Activated CD8-positive, alpha-beta T cell treated with anti-CD3 and anti-CD28 coated beads for 36 hours (primary cell): ENCODE results near the gene TMEM40. TPM values are rescaled to one million over a fixed set of nuclear protein-coding genes. Genes with fewer than 3 reads are reported as not detected.

ENCODE experiments used
- ATAC-seq: fragments of 200-7000 bp; cut with Tn5 transposase; one replicate; pipeline ENCODE4 v1.10.0; 2021; ENCODE audit warnings: mild to moderate bottlenecking, moderate library complexity
- CTCF ChIA-PET: fragments of 350-600 bp; sonication (Branson Sonifier 250); formaldehyde crosslinking; loops from one replicate; lab custom pipeline; 2021; ENCODE audit warnings: antibody characterized with exemption; lab: Charles Lee
- POLR2A ChIA-PET: fragments of 350-600 bp; sonication (Branson Sonifier 250); formaldehyde crosslinking; loops from one replicate; lab custom pipeline; 2021; ENCODE audit warnings: antibody characterized with exemption; lab: Charles Lee
- DNase-seq: peaks from one replicate; pipeline ENCODE4 v3.0.0-alpha.2; 2020
- H3K27ac Mint-ChIP-seq: one replicate; pipeline ENCODE4 v1.8.0; 2021; ENCODE audit warnings: mild to moderate bottlenecking, mixed read lengths
- H3K27me3 Mint-ChIP-seq: one replicate; pipeline ENCODE4 v1.8.0; 2021; ENCODE audit warnings: mixed read lengths
- H3K36me3 Mint-ChIP-seq: one replicate; pipeline ENCODE4 v1.8.0; 2021; ENCODE audit warnings: low read depth, mixed read lengths
- H3K4me1 Mint-ChIP-seq: one replicate; pipeline ENCODE4 v1.8.0; 2021; ENCODE audit warnings: low read depth, mixed read lengths
- H3K4me3 Mint-ChIP-seq: one replicate; pipeline ENCODE4 v1.8.0; 2021; ENCODE audit warnings: mild to moderate bottlenecking, moderate library complexity, mixed read lengths
- H3K9me3 Mint-ChIP-seq: one replicate; pipeline ENCODE4 v1.8.0; 2021; ENCODE audit warnings: mixed read lengths
- CTCF ChIP-seq: fragments of 200-600 bp; IDR thresholded peaks from one replicate; pipeline ENCODE4 v1.8.0; 2022; ENCODE audit warnings: antibody characterized with exemption, mild to moderate bottlenecking
- intact Hi-C: fragments of 100-400 bp; cut with micrococcal nuclease; formaldehyde crosslinking; loops from one replicate; pipeline ENCODE4 v1.10.0; 2022
- total RNA-seq, 2 experiments: library from RNA; stranded (reverse); gene quantifications; one replicate each; pipeline ENCODE4 v1.2.3, GENCODE V29; 2021

The TMEM40 gene
- total RNA-seq, 2 experiments from 2014 or later: not detected

- ATAC-seq (no peak), DNase-seq (no peak)
- ChIA-PET POLR2A (interaction anchor here (0.9 to 1.7 kb wide), 3 partner anchors 10 to 57 kb away, joined by 3 to 5 read pairs (median 5); no protein-coding TSS in a partner anchor), CTCF (interaction anchor here (3.0 kb wide), 1 partner anchor 52 kb away, joined by 8 read pairs; no protein-coding TSS in a partner anchor)
- Mint-ChIP-seq H3K27me3 (peaks cover 8% of the 10 kb centered on the region), H3K4me3 (no peak overlapping the region), H3K27ac (peak overlapping the region; percentile 25), H3K9me3 (no peaks in the 10 kb centered on the region), H3K4me1 (peaks cover 9% of the 10 kb centered on the region), H3K36me3 (no peaks in the 10 kb centered on the region)
- intact Hi-C loops: no loop called here
- TF ChIP-seq CTCF: no peak
These were observed 856 bp downstream of the TMEM40 start for GRCh38 chr3:12758025-12758781.

GRCh38 chr3:12756635-12757034 is 2.4 kb downstream of the TMEM40 start:
- H3K36me3 Mint-ChIP-seq: no peaks in the 10 kb centered on the region
- H3K9me3 Mint-ChIP-seq: no peaks in the 10 kb centered on the region
- peaks cover 8% of the 10 kb centered on the region for H3K27me3 Mint-ChIP-seq
- TF ChIP-seq CTCF: no peak
- H3K4me3 Mint-ChIP-seq: no peak overlapping the region
- peaks cover 9% of the 10 kb centered on the region for H3K4me1 Mint-ChIP-seq
- intact Hi-C loops: no loop called here
- CTCF ChIA-PET: interaction anchor here (1.5 to 3.0 kb wide), 2 partner anchors 50 to 54 kb away, joined by 5 to 8 read pairs; no protein-coding TSS in a partner anchor
- ATAC-seq (no peak), DNase-seq (no peak)
- no peak overlapping the region for H3K27ac Mint-ChIP-seq
- POLR2A ChIA-PET: no interaction called here

GRCh38 chr3:12756175-12756574 is 2.9 kb downstream of the TMEM40 start:
- Mint-ChIP-seq H3K36me3 (no peaks in the 10 kb centered on the region), H3K9me3 (no peaks in the 10 kb centered on the region), H3K4me3 (no peak overlapping the region), H3K4me1 (peaks cover 9% of the 10 kb centered on the region), H3K27me3 (peaks cover 8% of the 10 kb centered on the region), H3K27ac (no peak overlapping the region)
- ATAC-seq (no peak), DNase-seq (no peak)
- POLR2A ChIA-PET: no interaction called here
- TF ChIP-seq CTCF: no peak
- intact Hi-C loops: no loop called here
- CTCF ChIA-PET: interaction anchor here (0.7 to 3.0 kb wide), 3 partner anchors 31 to 54 kb away, joined by 3 to 8 read pairs (median 5); no protein-coding TSS in a partner anchor

- peaks cover 12% of the 10 kb centered on the region for H3K4me1 Mint-ChIP-seq
- ChIA-PET CTCF (interaction anchor here (0.7 to 3.0 kb wide), 3 partner anchors 32 to 54 kb away, joined by 3 to 8 read pairs (median 5); no protein-coding TSS in a partner anchor), POLR2A (no interaction called here)
- intact Hi-C loops: no loop called here
- no peak overlapping the region for H3K4me3 Mint-ChIP-seq
- H3K9me3 Mint-ChIP-seq: no peaks in the 10 kb centered on the region
- peaks cover 6% of the 10 kb centered on the region for H3K27me3 Mint-ChIP-seq
- H3K27ac Mint-ChIP-seq: no peak overlapping the region
- ATAC-seq (no peak), DNase-seq (no peak)
- no peak for TF ChIP-seq CTCF
- no peaks in the 10 kb centered on the region for H3K36me3 Mint-ChIP-seq
These were observed 3.3 kb downstream of the TMEM40 start for GRCh38 chr3:12755754-12756153.

GRCh38 chr3:12754313-12754712 is 4.7 kb downstream of the TMEM40 start:
- Mint-ChIP-seq H3K4me3 (no peak overlapping the region), H3K27me3 (peaks cover 6% of the 10 kb centered on the region), H3K4me1 (peaks cover 19% of the 10 kb centered on the region), H3K36me3 (no peaks in the 10 kb centered on the region), H3K27ac (no peak overlapping the region), H3K9me3 (no peaks in the 10 kb centered on the region)
- POLR2A ChIA-PET: no interaction called here
- ATAC-seq (no peak), DNase-seq (no peak)
- CTCF ChIA-PET: interaction anchor here (0.6 to 1.2 kb wide), 2 partner anchors 11 to 323 kb away, joined by 3 read pairs; no protein-coding TSS in a partner anchor
- no peak for TF ChIP-seq CTCF
- intact Hi-C loops: no loop called here
